GM19023 (cell line): Measurements from ENCODE around the gene METTL24.

Experiments used
- ATAC-seq: cut with Tn5 transposase; IDR thresholded peaks from one replicate; pipeline ENCODE4 v1.9.1; 2021; ENCODE audit warnings: mild to moderate bottlenecking, moderate library complexity; ENCODE audit not compliant: unreplicated experiment

The METTL24 gene

GRCh38 chr6:110211753-110212152 is 146.4 kb downstream of the METTL24 start:
- no peak for ATAC-seq

- no peak for ATAC-seq
These were observed 150.5 kb downstream of the METTL24 start for GRCh38 chr6:110207652-110208051.

DNA sequence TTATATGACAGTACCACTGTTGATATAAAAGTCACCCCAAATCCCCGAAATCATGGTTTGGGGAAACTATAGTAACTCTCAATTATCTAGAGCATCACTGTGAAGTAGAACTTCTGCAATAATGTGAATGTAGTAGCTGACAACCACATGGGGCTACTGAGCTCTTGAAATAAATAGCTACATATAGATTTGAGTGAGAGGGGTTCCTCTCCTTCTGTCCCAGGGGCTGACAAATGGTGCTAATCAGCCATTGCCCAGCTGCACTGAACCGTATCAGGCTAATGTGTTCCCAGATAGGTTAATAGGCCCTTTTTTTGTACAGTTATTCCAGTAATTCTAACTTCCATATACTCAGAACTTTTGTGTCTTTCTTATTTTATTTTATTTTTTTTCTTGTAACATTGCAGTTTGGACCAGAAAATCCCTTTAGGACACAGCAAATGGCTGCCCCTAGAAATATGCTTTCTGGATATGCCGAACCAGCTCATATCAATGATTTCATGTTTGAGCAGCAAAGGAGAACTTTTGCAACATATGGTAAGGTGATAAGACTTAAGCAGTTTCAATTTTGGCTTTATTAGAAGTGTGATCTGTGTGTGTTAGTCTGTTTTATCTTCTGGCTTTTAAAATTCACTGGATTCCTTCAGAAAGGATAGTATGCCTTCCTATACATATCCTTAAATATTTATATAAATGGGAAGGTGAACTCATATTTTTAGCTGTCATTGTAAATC is 156.8 kb downstream of the METTL24 start:
- ATAC-seq: no peak

- no peak for ATAC-seq
These were observed 159.6 kb downstream of the METTL24 start for GRCh38 chr6:110198561-110198960.

DNA sequence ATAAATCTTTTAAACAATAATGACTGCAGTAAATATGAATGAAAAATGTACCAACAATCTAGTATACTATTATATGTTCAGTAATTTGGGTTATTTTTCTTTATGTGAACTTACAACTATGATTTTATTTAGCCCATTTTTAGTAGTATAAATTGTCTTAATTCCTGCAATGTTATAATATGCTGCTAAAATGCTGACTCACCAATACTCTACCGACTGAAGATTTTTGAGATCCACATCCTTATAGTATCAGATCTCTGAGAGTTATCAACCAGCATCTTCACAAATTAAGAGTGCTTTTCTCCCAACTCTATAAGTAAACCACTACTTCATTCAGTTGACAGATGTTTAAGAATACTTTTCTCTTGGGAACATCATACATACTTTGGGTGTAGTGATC is 161.3 kb downstream of the METTL24 start:
- ATAC-seq: no peak

GRCh38 chr6:110195639-110196038 is 162.5 kb downstream of the METTL24 start:
- no peak for ATAC-seq
